NCI-H187 (cell line): ENCODE data around the gene PARG.
"Not testable (repeated sequence)": the region's sequence is repeated elsewhere in the genome, so short reads cannot be mapped to it uniquely, and the experiment has no call there.

Experiments
- DNase-seq, 2 experiments: peaks; one replicate each; lab custom pipeline; 2025; lab: John Stamatoyannopoulos, UW

PARG gene

DNA sequence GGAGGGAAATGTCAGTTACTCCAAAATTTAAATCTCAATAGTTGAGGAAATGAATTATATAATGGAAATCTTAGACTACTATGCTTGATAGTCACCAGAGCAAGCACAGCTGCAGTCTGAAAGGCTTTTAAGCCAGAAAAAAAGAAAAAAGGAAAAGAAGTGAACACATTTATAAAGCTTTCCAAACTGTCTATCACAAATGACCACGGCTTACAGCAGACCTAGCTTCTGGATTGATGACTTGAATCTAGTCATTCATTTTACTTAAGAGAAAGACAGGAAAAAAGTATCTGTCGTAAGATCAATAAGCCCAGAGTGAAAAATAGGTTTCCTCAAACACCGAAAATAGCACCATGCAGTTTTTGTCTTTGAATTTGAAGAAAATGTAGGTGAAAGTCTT, 111.8 kb downstream of the PARG start:
- no peak for DNase-seq

DNA sequence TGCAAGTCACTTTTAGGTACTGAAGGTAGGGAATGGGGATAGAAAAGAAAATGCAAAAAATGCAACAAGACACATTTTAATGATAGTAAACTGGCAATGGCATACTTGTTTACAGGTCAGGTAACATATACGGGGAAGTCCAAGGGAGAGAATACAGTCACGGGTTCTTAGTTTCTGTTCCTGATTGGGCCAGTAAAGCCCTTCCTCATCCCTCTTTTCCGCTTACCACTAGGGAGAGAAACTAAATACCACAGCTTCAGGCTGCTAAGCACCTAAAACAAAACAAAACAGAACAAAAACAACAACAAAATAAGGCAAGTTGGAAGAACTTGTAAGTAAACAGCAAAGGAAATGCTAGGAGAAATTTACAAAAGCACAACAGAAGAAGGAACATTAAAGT, 114.5 kb downstream of the PARG start:
- DNase-seq: no peak

DNA sequence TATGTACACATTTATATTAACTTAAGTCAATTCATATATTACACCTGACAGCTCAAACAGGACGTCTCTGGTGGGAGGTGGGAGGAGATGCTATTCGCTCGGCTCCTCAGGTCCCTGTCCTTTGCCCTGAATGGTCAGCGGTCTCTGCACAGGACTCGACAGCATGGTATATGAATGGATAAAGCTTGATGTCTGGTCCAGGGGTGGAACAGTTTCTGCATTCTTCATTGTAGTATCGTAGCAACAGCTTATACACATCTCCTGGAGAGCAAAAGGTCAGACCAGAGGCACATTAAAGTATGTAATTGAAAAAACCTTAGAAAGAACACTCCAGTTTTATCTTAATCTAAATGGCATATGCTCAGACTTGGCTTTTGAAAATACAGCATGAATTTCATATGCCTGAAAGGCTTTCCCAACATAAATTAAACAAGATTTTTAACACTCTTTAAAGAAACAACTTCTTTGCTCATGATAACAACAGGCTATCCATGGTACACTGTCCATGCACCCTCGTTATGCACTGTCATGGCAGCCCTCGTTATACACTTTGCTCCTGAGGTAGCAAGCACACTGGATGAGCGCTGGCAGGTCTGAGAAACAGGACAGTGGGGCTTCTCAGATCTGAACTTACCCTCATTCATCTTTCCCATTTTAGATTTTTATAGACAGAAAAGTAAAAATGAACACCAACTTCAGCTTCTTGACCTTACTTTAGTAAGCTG, 122.4 kb downstream of the PARG start:
- no peak for DNase-seq

DNA sequence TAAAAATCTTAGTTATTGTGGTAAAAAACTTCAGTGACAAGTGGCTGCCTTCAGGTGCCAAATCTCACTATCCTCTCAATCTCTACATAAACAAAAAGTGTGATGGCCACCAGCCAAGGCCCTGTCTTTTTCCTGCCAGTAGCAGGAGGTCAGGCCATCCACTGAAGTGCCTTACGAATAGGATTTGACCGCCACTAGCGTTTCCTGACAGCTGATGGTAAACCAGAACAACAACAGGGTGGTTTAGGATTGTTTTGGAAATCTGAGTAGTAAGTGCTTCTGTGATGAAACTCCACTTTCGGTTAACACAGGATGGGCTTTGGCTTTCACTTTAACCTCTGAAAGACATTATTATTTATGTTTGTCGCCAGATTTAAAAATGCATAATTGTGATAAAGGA, 124.0 kb downstream of the PARG start:
- DNase-seq: no peak

DNA sequence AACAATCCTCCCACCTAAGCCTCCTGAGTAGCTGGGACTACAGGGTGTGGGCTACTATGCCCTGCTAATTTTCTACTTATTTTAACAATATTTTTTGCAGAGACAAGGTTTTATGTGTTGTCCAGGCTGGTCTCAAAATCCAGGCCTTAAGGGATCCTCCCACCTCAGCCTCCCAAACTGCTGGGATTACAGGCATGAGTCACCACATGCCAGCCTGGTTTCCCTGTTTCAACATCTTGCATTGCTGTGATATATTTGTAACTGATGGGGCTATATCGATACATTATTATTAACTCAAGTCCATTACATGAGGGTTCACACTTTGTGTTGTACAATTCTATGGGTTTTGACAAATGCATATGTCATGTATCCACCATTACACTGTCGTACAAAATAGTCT, 137.8 kb downstream of the PARG start:
- no peak for DNase-seq

GRCh38 chr10:49798275-49798674, 143.6 kb downstream of the PARG start:
- no peak for DNase-seq

- no peak for DNase-seq
Observed at GRCh38 chr10:49791100-49791499, 150.7 kb downstream of the PARG start.

- DNase-seq: no peak
Observed at GRCh38 chr10:49784681-49785080, 157.1 kb downstream of the PARG start.

DNA sequence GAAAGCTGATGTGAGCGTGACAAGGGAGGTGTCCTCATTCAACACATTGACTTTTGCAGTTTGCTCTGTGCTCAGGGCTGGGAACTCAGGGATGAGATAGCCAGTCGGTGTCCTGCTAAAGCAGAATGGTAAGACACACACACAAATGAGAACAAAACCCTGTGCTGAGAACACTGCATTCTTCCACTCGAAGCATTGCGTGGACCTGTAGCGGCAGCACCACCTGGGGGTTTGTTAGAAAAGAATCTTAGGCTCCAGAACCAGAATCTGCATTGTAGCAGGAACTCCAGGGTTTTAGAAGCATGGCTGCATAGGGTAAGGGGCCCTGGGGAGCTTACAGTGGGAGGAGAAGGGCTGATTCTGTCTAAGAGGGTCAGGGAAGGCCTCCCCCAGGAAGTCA, 158.2 kb downstream of the PARG start:
- no peak for DNase-seq

- no peak for DNase-seq
Observed at GRCh38 chr10:49781247-49781646, 160.6 kb downstream of the PARG start.

DNA sequence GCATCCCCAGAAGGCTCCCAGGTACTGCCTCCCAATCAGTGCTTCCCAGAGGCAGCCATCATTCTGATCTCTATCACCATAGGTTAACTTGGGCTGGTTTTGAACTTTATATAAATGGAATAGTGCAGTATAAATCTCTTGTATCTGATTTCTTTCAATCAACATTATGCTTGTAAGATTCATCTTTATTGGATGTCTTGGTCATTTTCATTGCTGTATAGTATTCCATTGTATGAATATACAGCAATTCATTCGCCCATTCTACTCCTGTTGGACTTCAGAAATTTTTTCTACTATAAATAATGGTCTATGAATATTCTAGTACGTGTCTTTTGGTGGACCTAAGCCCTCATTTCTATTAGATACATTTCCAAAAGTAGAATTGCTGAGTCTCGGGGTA, 163.6 kb downstream of the PARG start:
- no peak for DNase-seq

DNA sequence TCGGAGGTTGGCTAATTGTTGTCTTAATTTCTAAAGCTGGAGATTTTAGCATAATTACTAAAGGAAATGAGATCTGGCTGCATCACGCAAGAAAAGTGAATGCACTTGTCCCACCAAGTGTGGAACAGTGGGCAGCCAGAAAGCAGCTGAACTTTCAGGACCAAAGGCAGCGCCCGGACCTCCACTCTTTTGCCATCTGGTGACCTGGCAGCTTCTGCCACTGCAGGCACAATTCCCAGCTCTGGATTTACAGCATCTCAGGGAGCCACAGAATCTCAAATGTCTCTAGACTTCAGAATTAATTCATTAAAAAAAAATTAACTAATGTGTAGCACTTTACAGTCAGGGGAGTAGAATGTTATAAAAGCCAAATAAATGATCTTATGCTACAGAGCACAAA, 165.0 kb downstream of the PARG start:
- no peak for DNase-seq

DNA sequence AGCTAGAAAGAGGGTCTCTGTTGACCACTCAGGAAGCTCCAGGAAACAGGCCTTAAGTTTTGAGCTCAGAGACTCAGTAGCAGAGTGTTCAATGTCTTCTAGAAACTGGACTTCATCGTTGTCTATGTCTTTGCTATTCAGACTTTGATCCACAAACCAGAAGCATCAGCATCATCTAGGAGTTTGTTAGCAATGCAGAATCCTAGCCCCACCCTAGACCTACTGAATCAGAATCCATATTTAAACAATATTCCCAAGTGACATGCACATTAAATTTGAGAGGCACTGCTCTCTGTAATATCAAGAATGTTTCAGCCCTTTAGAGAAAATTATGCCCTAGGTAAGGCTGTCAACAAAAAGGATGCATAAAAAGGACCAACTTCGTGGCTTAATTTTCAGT, 166.8 kb downstream of the PARG start:
- DNase-seq: no peak

DNA sequence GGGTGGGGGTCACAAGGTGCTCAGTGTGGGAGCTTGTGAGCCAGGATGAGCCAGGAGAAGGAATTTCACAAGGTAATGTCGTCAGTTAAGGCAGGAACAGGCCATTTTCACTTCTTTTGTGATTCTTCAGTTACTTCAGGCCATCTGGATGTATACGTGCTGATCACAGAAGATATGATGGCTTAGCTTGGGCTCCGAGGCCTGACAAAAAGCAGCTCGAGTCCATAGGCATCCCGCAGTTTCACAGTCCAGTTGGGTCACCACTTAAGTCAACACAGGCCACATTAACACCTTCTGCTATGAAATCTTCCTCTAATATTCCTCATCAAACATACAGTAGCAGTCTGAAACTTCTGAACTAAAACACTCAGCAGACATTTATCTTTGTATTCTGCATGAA, 168.9 kb downstream of the PARG start:
- not testable (repeated sequence) for DNase-seq

DNA sequence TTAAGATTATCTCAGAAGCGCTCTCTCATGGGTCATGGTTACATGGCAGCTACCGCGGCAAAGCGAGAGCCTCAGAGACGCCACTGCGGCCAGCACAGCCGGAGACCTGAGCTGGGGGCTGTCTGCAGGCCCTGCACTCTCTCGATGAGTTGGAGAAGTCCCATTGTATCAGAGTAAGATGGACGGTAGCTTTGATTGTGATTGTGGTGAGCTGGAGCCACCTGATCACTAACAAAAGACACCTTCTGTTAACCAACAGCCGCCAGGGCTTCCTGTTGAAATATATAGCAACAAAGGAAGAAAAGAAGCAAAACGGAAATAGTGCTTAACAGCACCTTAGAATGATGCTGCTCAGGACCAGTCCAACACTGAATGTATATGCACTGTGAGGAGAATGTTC, 170.8 kb downstream of the PARG start:
- not testable (repeated sequence) for DNase-seq

- DNase-seq: no peak
Observed at GRCh38 chr10:49769692-49770091, 172.1 kb downstream of the PARG start.

- DNase-seq: no peak
Observed at GRCh38 chr10:49768731-49769130, 173.1 kb downstream of the PARG start.

DNA sequence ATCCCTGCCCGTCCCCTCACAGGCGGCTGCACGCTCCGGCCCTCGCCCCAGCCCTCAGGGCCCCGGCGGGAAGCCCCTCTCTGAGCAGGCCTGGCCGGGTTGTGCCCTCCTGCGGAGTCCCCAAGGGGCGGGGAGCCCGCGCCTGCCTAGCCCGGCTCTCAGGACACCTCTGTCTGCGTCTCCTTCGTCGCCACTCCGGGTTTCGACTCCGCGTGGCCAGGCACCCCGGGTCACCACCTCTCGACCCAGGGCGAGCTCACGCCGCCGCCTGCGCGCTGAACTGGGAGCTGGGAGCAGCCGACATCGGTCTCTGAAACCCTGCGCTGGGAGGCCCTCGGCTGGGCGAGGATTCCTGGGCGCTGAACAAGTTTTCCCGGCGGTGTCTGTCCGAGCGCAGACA, 173.5 kb downstream of the PARG start:
- DNase-seq: no peak
